IMR-90 (cell line): Measurements from ENCODE around the gene FAM184A.

Experiments
- BHLHE40 ChIP-seq: fragments of 150-350 bp; IDR thresholded peaks from 2 replicates; pipeline ENCODE4 v1.6.1; 2016; ENCODE audit warnings: mild to moderate bottlenecking, low read depth, low read length
- CEBPB ChIP-seq: IDR thresholded peaks from 2 replicates; pipeline ENCODE4 v1.6.1; 2012; ENCODE audit warnings: low read depth, low read length, improper control_type of control experiment
- CTCF ChIP-seq: conservative IDR thresholded peaks from 2 replicates; pipeline ENCODE4 v1.5.1; 2012; ENCODE audit warnings: mild to moderate bottlenecking, low read depth, low read length, improper control_type of control experiment
- ELK1 ChIP-seq: fragments of 150-350 bp; IDR thresholded peaks from 2 replicates; pipeline ENCODE4 v1.6.1; 2016; ENCODE audit warnings: low read depth, mild to moderate bottlenecking, low read length, moderate library complexity, borderline replicate concordance
- FOS ChIP-seq: fragments of 150-350 bp; IDR thresholded peaks from 2 replicates; pipeline ENCODE4 v1.6.1; 2016; ENCODE audit warnings: low read depth, low read length
- MAFK ChIP-seq: IDR thresholded peaks from 2 replicates; pipeline ENCODE4 v1.6.1; 2012; ENCODE audit warnings: low read depth, low read length, improper control_type of control experiment
- MAZ ChIP-seq: IDR thresholded peaks from 2 replicates; pipeline ENCODE4 v1.6.1; 2012; ENCODE audit warnings: low read depth, mild to moderate bottlenecking, low read length, improper control_type of control experiment, moderate library complexity, borderline replicate concordance
- POLR2A ChIP-seq: IDR thresholded peaks from 2 replicates; pipeline ENCODE4 v1.6.1; 2012; ENCODE audit warnings: mild to moderate bottlenecking, low read depth, low read length
- RFX5 ChIP-seq: IDR thresholded peaks from 2 replicates; pipeline ENCODE4 v1.8.0; 2012; ENCODE audit warnings: low read depth, mild to moderate bottlenecking, low read length, moderate library complexity
- USF2 ChIP-seq: fragments of 150-350 bp; IDR thresholded peaks from 2 replicates; pipeline ENCODE4 v1.6.1; 2017; ENCODE audit warnings: mild to moderate bottlenecking, antibody characterized with exemption, low read length, low read depth

- TF ChIP-seq CTCF: no peak
- TF ChIP-seq ELK1: no peak
- no peak for TF ChIP-seq POLR2A
- no peak for TF ChIP-seq RFX5
- TF ChIP-seq MAZ: no peak
- TF ChIP-seq CEBPB: no peak
- no peak for TF ChIP-seq BHLHE40
- TF ChIP-seq USF2: no peak
- no peak for TF ChIP-seq FOS
- TF ChIP-seq MAFK: no peak
These were observed 1.7 kb downstream of the FAM184A start for GRCh38 chr6:119076576-119077390.
